LNCAP (cell line): ENCODE results near the gene GEN1.

Source experiments
- TF ChIP-seq, protein P1 (sequence below): fragments of 450-650 bp; IDR thresholded peaks from 2 replicates; pipeline ENCODE4 v1.5.1; 2017; ENCODE audit warnings: mild to moderate bottlenecking

The GEN1 gene

DNA sequence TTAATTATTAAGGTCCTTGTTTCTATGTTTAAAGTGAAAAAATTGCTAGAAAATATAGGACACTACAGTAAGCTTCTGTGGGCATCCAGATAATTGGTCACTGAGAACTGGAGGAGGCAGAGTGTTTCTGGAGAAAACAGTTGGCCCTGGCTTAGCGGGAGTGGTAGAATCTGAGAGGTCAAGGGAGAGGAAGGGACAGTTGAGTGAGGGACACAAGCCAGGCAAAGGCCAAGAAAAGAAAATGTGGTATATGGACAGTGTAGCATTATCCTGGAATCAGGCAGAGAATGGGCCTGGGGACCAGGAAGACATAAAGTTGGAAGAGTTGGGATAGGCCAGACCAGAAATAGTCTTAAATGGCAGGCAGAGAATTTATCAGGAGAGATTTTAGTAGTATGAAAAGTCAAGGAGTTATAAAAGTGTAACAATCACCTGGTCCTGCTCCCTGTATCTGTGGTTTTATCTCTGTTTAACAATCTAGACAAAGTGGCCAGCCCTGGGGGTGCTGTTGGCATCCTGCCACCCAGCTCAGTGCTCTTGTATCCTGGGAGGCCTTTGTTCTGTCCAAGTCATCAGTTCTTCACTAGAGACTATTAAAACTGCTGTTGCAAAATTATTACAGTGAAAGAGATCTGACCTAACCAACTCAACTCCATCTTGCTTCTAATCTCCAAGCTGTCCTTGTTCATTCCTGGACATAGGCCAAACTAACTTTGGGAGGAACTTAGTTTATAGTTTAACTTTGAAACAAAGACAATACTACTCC lies 46.9 kb downstream of the GEN1 start:
- TF ChIP-seq, protein P1, sequence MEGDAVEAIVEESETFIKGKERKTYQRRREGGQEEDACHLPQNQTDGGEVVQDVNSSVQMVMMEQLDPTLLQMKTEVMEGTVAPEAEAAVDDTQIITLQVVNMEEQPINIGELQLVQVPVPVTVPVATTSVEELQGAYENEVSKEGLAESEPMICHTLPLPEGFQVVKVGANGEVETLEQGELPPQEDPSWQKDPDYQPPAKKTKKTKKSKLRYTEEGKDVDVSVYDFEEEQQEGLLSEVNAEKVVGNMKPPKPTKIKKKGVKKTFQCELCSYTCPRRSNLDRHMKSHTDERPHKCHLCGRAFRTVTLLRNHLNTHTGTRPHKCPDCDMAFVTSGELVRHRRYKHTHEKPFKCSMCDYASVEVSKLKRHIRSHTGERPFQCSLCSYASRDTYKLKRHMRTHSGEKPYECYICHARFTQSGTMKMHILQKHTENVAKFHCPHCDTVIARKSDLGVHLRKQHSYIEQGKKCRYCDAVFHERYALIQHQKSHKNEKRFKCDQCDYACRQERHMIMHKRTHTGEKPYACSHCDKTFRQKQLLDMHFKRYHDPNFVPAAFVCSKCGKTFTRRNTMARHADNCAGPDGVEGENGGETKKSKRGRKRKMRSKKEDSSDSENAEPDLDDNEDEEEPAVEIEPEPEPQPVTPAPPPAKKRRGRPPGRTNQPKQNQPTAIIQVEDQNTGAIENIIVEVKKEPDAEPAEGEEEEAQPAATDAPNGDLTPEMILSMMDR: no peak

DNA sequence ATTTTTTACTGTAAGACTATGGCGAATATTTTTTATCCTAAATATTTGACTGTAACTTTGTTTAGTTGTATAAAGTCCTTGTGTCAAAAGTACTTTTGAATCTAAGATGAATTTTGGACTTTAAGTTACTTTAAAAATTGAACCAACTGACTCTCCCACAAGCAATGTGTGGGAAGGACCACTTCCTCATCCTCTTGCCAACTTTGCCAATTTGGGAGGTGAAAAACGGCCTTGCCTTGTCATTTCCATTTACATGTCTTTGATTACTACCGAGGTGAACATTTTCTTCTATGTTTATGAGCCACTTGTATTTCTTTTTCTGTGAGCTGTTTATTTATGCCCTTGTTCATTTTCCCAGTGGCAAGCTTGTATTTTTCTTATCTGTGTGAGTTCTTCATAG lies 49.6 kb downstream of the GEN1 start:
- TF ChIP-seq, protein P1: no peak

DNA sequence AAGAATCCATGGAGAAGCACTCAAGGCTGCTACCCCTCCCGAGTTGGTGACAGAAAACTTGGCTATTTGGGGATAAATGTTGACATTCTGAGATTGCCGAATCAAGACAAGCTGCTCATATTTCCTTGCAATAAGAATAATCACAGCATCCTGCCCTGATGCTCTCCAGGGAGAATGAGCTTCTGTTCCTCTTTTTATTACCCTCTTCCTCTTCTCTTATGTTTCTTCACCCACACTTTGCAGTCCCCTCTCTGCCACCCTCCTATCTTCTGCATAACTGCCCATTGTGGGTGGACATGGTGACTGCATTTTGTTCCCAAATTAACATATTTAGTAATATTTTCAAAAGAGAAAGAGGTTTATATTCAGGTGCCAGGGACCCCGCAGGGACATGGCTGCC lies 50.4 kb downstream of the GEN1 start:
- TF ChIP-seq, protein P1: no peak

DNA sequence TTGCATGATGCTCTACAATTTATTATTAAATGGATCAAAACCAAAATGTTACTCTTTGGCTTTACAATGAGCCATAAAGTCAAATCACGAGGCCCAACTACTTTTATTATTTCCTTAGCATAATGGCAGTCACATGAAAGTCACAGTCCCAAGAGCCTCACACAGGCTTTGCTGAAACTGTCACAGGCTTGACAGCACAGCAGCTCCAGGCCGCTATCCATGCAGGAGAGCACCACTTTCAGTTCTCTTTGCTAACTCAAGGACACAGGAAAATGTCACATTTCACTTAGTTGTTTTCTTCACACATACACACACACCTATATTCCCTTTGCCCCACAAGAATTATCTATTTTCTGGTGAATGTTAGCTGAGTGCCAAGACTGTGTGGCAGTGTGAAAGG lies 51.2 kb downstream of the GEN1 start:
- TF ChIP-seq, protein P1: no peak

DNA sequence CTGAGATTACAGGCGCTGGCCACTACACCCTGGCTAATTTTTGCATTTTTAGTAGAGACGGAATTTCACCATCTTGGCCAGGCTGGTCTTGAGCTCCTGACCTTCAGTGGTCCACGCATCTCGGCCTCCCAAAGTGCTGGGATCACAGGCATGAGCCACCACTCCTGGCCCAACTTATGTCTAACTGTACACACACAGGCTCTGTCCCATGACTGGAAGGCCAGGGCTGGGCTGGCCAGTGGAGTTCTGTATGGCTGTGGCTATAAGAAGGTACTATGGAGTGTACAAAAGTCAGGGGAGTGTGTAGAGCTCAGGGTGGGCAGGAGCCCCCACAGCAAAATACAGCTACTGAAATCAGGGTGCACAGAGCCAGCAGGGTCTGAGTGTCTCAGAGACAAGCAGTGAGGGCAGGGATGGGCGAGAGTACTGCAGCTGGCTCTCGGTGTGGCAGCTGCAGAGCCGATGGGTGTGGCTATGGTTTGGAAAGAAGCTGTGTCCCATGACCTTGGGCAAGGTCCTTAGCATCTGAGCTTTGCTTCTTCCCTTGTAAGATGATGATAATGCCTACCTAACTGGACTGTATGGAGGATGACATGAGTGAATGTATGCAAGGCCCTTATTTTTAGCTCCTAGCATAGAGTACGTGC lies 51.9 kb downstream of the GEN1 start:
- TF ChIP-seq, protein P1: no peak

DNA sequence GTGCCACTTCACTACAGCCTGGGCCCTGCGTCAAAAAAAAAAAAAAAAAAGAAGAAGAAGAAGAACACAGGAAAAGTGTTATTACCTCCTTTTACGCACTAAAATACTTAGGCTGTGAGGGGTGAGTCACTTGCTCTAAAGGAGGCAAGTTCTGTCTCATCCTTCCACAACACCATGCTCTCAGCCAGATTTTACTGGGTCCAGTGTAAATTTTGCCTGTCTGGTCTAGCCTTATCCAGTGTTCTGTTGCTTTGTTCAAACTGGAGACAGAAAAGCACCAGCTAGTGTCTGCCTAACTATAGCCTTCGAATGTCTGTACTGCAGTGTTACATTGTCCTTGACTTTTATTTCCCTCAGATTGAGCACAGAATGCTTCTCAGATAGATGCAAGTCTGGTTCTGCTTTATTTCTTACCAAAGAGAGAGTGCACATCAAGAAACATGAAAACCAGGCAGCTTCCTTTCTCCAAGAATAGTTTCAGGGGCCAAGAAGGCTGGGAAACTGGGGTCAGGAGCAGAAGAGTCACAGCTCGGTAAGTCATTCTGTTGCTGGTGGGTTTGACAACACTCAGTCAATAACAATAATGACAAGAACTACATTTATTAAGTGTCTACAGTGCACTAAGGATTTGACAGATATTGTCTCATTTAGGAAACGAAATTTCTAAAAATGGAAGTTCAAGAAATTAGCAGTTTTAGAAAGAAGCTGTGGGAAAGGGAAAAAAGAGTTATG lies 59.2 kb downstream of the GEN1 start:
- TF ChIP-seq, protein P1: no peak

DNA sequence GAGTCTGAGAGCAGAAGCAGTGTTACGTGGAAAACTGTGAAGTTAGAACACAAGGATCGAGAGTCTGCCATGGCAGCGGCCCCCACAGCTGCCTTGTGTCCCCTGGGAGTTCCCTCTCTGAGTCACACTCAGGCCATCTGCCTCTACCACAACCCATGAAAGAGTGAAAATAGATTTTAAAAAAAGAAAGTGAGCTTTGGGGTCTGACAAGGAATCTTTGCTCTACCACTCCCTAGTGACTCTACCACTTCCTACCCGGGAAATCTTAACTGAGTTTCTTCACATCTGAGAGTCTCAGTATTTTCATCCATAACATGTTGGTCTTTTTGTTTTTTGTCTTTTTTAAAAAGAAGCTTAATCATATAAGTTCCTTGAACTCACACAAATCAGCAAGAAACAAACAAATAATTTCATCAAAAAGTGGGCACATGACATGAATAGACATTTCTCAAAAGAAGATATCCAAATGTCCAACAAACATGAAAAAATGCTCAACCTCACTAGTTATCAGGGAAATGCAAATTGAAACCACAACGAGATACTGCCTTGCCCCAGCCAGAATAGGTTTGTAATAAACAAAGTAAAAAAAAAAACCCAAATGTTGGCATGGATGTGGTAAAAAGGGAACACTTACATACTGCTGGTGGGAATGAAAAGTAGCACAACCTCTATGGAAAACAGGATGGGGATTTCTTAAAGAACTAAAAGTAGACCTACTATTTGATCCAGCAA lies 60.0 kb downstream of the GEN1 start:
- TF ChIP-seq, protein P1: no peak
